ENCODE data around the gene SNX18. TPM values are rescaled to one million over a fixed set of nuclear protein-coding genes. Genes with fewer than 3 reads are reported as not detected.

Gene SNX18
- total RNA-seq, 1 donor from 2014 or later: 22.3 TPM

GRCh38 chr5:54523534-54523933 lies 6.0 kb downstream of the SNX18 start:
- Mint-ChIP-seq H3K4me1 (ENCODE audit: unreplicated experiment) (peaks cover 24% of the 10 kb centered on the region), H3K4me3 (ENCODE audit: unreplicated experiment) (no peak overlapping the region), H3K9me3 (ENCODE audit: unreplicated experiment) (no peaks in the 10 kb centered on the region), H3K27ac (ENCODE audit: unreplicated experiment) (no peak overlapping the region), H3K27me3 (ENCODE audit: unreplicated experiment) (no peaks in the 10 kb centered on the region), H3K36me3 (ENCODE audit: low read depth, unreplicated experiment) (peaks cover 5% of the 10 kb centered on the region)
- TF ChIP-seq CTCF (IDR thresholded peaks at IDR 0.05; ENCODE audit: unreplicated experiment): no peak
- DNase-seq (ENCODE audit: low spot score): no peak

GRCh38 chr5:54524082-54524481 lies 6.5 kb downstream of the SNX18 start:
- Mint-ChIP-seq H3K27ac (ENCODE audit: unreplicated experiment) (no peak overlapping the region), H3K4me3 (ENCODE audit: unreplicated experiment) (no peak overlapping the region), H3K27me3 (ENCODE audit: unreplicated experiment) (no peaks in the 10 kb centered on the region), H3K9me3 (ENCODE audit: unreplicated experiment) (no peaks in the 10 kb centered on the region), H3K4me1 (ENCODE audit: unreplicated experiment) (peaks cover 22% of the 10 kb centered on the region), H3K36me3 (ENCODE audit: low read depth, unreplicated experiment) (peaks cover 5% of the 10 kb centered on the region)
- no peak for TF ChIP-seq CTCF (IDR thresholded peaks at IDR 0.05; ENCODE audit: unreplicated experiment)
- DNase-seq (ENCODE audit: low spot score): no peak

- Mint-ChIP-seq H3K27ac (ENCODE audit: unreplicated experiment) (no peak overlapping the region), H3K36me3 (ENCODE audit: low read depth, unreplicated experiment) (peaks cover under 1% of the 10 kb centered on the region), H3K4me1 (ENCODE audit: unreplicated experiment) (peaks cover 16% of the 10 kb centered on the region), H3K27me3 (ENCODE audit: unreplicated experiment) (no peaks in the 10 kb centered on the region), H3K4me3 (ENCODE audit: unreplicated experiment) (no peak overlapping the region), H3K9me3 (ENCODE audit: unreplicated experiment) (no peaks in the 10 kb centered on the region)
- no peak for DNase-seq (ENCODE audit: low spot score)
- no peak for TF ChIP-seq CTCF (IDR thresholded peaks at IDR 0.05; ENCODE audit: unreplicated experiment)
These were observed 7.1 kb downstream of the SNX18 start for GRCh38 chr5:54524704-54525103.

- Mint-ChIP-seq H3K4me3 (ENCODE audit: unreplicated experiment) (no peak overlapping the region), H3K27ac (ENCODE audit: unreplicated experiment) (no peak overlapping the region), H3K4me1 (ENCODE audit: unreplicated experiment) (peaks cover 11% of the 10 kb centered on the region), H3K36me3 (ENCODE audit: low read depth, unreplicated experiment) (no peaks in the 10 kb centered on the region), H3K27me3 (ENCODE audit: unreplicated experiment) (no peaks in the 10 kb centered on the region), H3K9me3 (ENCODE audit: unreplicated experiment) (no peaks in the 10 kb centered on the region)
- no peak for TF ChIP-seq CTCF (IDR thresholded peaks at IDR 0.05; ENCODE audit: unreplicated experiment)
- DNase-seq (ENCODE audit: low spot score): no peak
These were observed 7.7 kb downstream of the SNX18 start for GRCh38 chr5:54525261-54525660.

- Mint-ChIP-seq H3K27ac (ENCODE audit: unreplicated experiment) (no peak overlapping the region), H3K9me3 (ENCODE audit: unreplicated experiment) (no peaks in the 10 kb centered on the region), H3K4me1 (ENCODE audit: unreplicated experiment) (peaks cover 7% of the 10 kb centered on the region), H3K36me3 (ENCODE audit: low read depth, unreplicated experiment) (no peaks in the 10 kb centered on the region), H3K27me3 (ENCODE audit: unreplicated experiment) (no peaks in the 10 kb centered on the region), H3K4me3 (ENCODE audit: unreplicated experiment) (no peak overlapping the region)
- DNase-seq (ENCODE audit: low spot score): no peak
- no peak for TF ChIP-seq CTCF (IDR thresholded peaks at IDR 0.05; ENCODE audit: unreplicated experiment)
These were observed 8.1 kb downstream of the SNX18 start for GRCh38 chr5:54525692-54526091.
